GM12865 (cell line): Measurements from ENCODE around the gene RAP1GAP.

Source experiments
- DNase-seq: peaks from one replicate; pipeline ENCODE4 v3.0.0; 2010; ENCODE audit warnings: low read depth
- H3K4me3 ChIP-seq: 2 replicates; pipeline ENCODE4 v1.5.1; 2011; ENCODE audit warnings: mild to moderate bottlenecking, low read depth, low read length, control low read depth
- CTCF ChIP-seq: IDR thresholded peaks from 2 replicates; pipeline ENCODE4 v1.5.1; 2011; ENCODE audit warnings: low read length, control low read depth, low read depth, inconsistent platforms; ENCODE audit not compliant: insufficient read depth; ENCODE audit errors: missing control alignments

RAP1GAP gene

DNA sequence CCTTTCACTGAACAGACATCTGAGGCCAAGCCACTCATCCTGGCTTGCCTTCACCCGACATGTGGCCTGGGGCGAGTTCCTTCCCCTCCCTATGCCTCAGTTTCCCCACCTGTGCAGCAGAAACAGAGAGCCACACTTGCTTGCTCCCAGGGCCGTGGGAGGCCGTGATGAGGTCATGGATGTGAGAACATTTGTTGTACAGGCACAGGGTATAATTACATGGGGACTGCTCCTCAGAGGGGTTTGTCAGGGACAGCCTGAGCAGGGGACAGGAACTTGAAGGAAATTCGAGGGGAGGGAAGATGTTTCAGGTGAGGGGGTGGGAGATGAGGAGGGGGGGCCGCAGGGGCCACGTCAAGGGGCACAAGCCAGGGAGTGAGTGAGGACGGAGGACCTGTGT is 103.9 kb downstream of the RAP1GAP start:
- no peak for TF ChIP-seq CTCF
- DNase-seq, result no peak
- no peak overlapping the region for H3K4me3 ChIP-seq

DNA sequence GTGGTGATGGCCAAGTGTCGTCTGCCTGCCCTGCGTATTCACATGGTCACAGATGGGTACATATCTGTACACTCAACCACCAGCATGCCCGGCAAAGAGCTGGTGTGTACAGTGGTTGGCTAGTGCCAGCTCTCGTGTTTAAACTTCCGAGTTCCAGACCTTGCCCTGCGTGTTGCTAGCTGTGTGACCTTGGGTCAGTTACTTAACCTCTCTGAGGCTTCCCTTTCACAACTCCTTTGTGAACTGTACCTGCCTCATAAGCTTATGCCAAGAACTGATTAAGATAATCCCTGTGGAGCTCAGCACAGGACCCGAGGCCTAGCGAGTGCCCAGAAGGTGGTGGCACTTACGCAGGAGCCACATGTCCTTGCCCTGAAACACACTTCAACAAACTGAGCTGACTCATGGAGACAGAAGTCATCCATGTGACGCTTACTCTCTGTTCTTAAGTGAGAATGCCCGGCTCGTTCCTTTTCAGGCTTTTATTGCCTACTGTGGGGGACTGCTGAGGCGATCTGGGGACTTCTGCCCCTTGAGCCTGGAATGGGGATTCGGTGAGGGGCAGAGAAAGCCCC is 104.5 kb downstream of the RAP1GAP start:
- no peak for TF ChIP-seq CTCF
- no peak overlapping the region for H3K4me3 ChIP-seq
- DNase-seq, result no peak

- DNase-seq, result no peak
- no peak overlapping the region for H3K4me3 ChIP-seq
- TF ChIP-seq CTCF, result no peak
Measured at GRCh38 chr1:21563971-21564370, 105.2 kb downstream of the RAP1GAP start.

- H3K4me3 ChIP-seq, result no peak overlapping the region
- no peak for TF ChIP-seq CTCF
- no peak for DNase-seq
Measured at GRCh38 chr1:21562896-21563295, 106.3 kb downstream of the RAP1GAP start.

DNA sequence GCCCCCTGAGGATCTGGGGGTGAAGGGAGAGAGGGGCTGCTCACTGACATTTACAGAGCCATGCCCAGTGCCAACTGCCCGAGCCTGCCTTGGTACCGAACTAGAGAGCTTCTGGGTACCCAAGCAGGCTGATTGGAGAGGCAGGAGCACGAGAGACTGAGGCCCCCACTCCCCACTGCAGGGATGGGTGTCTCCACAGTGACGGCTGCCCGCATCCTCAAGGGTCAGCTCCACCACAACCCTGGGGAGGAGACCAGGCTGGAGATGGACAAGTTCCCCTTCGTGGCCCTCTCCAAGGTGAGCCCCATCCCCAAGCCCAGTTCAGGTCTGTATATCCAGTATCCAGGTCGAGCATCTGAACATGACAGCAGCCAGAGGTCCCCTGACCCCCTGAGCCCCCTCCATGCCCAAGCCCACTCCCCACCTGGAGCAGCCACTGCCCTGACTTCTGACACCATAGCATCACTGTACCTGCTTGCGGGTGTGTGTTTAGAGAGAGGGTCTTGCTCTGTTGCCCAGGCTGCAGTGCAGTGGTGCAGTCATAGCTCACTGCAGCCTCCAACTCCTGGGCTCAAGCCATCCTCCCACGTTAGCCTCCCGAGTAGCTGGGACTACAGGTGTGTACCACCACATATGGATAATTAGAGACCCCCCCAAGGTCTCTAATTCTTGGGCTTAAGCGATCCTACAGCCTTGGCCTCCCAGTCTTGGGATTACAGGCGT is 108.1 kb downstream of the RAP1GAP start:
- no peak for TF ChIP-seq CTCF
- DNase-seq, result no peak
- H3K4me3 ChIP-seq, result no peak overlapping the region

GRCh38 chr1:21559788-21560567 is 109.2 kb downstream of the RAP1GAP start:
- DNase-seq, result no peak
- no peak for TF ChIP-seq CTCF
- H3K4me3 ChIP-seq, result no peak overlapping the region
